Activated CD8-positive, alpha-beta memory T cell treated with anti-CD3 and anti-CD28 coated beads for 1 hour (primary cell): ENCODE measurements around the gene XYLB.

ENCODE experiments used
- DNase-seq, 2 donors: peaks; one replicate each; pipeline ENCODE4 v3.0.0-alpha.2; 2020; ENCODE audit warnings: low read depth in 1 of 2; ENCODE audit errors: extremely low read depth in 1 of 2

The XYLB gene

DNA sequence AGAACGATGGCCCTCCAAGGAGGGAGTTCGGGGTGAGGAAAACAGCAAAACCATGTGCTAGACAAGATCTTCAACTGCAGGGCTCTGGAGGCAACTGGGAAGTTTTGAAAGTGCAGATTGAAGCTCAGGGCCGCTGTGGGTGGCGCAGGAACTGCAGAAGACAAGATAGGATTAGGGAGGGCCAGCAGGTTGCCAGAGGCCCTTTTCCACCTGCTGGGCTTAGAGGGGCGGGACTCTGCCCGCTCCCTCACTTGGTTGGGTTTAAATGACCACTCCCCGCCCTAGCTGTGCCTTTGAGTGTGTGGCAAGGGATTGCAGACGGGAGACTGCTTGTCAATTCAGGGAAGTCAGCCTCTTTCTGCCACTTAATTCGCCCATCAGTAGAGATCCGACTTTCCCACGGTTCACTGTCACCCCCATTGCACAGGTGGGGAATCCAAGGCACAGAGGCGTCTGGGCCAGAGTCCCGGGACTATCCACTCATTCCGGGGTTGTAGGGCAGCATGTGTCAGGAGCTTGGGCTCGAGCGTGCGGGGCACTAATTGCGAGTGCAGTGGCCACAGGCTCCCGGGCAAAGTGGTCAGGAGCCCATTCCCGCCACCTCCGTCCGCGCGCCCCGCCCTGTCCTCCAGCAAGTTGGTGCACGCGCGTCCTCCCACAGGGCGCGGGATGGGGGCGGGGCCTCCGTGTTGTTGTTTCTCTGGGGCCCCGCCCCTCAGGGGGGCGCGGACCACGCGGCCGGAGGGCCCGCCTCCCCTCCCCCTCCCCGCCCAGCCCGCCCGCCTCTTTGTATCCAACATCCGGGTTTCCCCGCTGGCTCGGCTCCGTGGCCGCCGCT, 106.7 kb downstream of the XYLB start, which contains the start of gene ACVR2B:
ACVR2B (plus strand) TSS at position 816 of the 838 bp plus-strand sequence. CDS start 433 bp downstream, outside the sequence.
- DNase-seq = peak; percentile 9 to 48

DNA sequence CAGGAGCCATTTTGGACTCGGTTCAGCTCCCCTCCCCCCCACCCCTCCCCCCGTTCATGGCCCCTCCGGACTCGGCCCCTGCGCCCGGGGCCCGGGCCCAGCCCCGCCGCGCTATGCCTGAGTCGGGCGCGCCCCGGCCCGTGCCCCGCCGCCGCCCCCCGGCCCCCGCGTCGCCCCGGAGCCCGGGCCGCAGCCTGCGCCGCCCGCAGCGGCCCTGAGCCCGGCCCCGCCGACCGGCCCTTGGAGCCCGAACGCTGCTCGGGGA, 107.3 kb downstream of the XYLB start:
- no peak for DNase-seq

DNA sequence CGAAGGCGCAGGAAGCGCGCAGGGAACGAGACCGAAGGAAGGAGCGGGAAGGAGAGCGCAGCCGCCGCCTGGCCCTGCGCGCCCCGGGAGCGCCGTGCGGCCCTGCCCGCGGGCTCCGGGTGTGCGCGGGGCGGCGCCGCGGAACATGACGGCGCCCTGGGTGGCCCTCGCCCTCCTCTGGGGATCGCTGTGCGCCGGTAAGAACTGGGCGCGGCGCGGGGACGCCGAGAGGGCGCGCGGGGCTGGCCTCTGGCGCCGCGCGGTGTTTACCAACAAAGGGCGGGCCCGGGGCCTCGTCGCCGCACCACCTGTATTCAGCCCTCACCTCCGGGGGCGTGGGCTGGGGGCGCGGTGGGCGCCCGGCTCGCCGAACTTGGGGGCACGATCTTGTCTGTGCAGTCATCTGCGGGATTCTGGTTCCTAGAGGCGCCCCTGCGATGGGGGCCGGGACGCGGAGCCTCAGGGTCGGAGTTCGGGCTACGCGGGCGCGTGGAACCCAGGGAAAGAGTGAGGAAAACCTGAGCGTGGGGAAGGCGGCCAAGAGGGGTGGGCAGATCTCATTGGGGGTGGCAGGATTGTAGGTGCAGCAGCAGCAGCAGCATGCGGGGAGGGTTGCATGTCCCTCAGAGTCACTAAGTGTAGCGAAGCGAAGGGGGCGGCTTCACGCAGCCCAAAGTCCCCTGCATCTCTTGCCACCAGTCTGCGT, 107.7 kb downstream of the XYLB start:
- DNase-seq = no peak

DNA sequence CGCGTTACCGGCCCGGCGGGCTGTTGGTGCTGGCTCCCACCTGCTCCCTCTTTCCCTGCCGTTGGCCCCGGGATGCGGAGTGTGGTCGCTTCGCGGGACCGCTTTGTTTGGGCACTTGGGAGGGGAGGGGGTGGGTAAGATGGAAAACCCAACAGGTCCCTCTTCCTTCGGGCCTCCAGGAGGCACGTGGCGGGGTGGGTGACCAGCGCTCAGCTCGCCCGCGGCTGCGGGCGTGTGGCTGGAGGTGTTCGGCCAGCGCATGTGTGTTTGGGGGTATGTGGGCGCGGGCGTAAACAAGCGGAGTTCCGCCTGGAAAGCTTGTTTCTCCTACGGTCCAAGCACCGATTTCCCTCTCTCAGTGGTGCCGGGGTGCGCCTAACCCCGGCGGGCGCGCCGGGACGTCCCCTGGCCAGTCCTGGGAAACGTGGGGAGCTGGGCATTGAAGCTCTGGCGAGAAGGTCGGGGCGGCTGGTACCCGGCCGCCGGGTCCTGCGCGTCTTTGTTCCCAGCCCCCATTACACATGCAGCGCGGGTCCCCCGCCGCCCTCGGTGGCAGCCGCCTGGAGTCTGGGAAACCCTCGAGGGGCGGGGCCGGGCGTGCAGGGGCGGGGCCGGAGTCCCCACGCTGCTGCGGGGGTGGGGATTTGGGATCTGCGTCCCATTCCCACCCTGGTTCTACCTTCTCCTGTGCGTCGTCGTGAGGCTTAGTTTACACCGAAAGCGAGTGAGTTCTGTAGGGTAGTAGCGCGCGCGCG, 108.5 kb downstream of the XYLB start:
- peak in 1 of 2 donors; percentile 22 for DNase-seq

DNA sequence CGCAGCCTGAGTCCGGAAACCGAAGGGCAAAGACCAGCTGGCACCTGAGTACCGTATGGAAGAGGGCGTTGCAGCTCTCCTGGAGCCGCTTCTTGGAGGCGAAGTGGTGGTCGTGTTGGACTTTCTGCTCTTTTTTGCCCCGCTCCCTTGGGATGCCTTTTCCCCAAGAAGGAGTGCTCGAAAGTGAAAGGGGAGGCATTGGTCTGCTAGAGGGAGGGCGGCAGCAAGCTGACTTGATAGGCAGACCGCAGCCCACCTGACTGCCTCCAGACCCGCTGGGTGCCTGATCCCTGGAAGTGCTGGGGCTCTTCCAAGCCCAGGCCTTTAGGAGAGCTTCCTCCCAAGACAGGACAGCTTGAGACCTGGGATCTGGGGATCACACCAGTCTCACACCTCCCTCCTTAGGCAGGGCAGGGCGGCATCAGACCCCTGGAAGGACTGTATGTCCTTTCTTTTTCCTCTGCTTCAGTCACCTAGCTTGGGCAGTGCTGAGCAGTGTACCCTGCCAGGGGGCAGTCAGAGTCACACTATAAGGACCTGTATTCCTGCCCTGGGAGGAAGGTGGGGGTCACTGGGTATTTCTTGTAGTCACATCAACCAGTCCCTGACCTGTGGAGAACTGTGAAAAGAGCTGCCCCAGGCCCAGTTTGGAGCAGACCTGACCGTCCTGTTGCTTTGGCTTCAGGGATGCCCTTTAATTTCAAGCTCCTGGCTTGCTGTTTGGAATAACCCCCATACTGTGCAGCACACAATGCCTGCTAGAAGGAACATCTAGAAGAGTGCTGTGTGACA, 109.2 kb downstream of the XYLB start:
- no peak for DNase-seq

DNA sequence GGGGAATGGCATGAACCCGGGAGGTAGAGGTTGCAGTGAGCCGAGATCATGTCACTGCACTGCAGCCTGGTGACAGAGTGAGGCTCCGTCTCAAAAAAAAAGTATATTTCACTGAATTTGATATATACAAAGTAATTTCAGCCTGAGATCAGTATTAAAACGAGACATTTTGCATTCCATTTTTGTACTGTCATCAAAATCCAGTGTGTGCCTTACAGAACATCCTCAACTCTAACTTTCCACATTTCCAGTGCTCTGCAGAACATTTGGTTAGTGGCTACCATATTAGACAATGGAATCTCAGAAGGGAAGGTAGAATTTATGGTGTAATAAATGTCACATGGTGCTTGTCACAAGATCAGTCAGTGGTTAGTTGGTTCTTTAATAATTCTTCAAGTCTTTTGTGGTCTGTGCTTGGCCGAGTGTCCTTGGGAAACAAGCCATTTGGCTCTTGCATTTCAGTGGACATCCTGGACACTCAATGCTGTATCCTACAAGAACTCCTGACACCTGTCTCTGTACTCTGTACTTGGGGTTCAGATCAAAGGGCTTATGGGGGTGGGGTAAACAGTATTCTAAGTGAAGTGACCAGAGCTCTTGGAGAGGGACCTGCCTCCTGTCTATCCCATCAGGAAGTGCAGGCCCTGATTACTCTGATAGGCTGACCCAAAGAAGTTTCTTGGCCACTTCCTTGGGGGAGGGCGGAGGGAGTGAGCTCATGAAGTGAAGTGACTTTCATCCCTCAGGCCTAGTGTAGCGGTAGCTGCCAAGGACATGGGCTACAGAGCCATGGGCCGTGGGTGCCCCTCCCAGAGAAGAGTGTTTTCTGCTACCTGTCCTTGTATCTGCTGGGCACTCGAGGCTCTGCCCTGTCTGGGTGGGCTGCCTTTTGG, 110.8 kb downstream of the XYLB start:
- no peak for DNase-seq

DNA sequence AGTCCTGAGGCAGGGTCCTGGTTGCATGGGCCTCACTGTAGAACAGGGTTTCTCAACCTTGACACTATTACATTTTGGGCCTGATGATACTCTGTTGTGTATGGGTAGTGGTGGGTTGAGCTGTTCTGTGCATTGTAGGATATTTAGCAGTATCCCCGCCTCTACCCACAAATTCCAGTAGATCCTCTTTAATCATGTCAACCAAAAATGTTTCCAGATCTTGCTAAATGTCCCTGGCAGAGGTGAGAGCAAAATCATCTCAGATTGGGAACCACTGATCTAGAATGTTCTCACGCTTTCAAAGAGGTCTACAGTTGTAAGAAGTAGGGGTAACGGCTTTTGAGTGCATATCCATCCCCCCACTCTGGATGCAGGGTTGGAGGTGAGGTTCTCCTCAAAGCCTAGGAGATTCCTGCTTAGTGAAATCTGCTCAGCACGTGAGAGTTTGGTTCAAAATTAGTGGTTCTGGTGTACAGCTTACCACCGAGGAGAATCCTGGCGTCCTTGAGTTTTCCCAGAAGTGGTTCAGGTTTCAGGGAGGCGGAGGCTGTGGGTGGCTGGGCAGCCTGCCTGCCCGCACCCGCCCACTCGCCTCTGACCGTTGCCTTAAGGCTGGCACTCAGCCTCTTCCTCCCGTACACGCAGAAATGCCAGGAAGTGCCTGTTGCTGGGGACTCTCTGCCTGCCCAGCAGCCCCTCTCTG, 112.4 kb downstream of the XYLB start:
- DNase-seq = no peak

DNA sequence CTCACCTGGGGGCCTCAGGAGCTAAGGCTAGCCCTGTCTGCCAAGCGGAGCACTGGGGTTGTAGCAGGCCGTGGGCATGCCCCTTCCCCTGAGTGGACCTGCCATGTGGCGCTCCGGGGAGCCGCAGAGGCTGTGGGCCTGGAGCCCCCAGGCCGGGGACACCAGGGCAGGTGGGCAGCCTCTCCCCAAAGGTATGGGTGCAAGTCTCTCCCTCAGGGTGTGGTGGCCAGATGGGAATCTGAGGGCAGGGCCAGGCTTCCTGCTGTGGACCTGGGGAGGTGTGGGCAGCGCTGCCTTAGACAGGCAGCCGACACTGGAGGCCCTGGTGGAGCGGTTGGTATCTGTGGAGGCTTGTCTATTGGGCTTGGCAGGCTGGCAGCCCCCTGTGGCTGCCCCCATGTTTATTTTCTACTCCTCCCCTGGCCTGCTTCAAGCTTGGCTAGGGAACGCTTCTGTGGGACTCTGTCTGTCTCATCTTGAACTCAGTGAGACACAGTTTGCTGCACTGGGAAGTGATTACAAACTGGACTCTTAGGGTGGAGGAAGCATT, 113.0 kb downstream of the XYLB start:
- DNase-seq = no peak

DNA sequence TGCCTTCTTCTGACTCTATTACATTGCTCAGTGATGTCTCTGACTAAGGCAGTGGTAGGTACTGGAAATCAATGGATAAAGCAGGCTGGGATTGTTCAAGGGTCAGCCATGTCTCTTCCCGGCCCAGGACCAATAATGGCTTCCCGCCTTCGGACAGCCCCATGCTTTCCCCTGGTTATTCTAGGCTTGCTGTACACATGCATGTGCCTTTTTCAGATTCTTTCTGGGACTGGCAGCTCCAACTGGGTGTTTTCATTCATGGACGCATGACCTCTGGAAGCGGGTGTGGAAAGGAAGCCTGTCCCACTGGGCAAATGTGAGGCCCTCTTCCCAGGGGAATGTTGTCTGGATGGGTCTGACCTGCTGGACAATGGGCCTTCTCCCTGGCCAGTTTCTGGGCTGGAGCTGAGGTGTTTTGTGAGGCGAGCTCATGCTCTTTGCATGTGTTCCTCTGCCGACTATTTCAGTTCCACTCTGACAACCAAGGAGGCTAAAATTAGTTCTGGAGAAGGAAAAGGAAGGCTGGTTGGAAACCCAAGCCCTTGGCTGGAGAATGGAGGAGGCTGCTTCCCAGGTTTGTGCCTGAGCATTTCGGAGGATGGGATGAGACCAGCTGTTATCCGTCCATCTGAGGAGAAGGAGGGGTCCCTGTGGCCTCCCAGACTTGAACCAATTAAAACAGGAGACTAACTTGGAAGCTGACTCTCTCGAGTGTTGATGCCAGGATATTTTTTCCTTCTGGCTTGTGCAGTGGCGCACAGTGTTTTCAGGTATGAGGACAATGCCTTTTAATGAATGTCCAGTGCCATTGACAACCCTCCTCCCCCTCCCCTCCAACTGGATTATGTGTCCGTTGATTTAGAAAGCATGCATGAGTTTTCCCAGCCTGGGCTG, 114.0 kb downstream of the XYLB start:
- no peak for DNase-seq
